Ovary (tissue), 3 donors: ENCODE results near the gene AKAP4.

Source experiments
- EP300 ChIP-seq: sonication (generic); formaldehyde crosslinking; IDR thresholded peaks from one replicate; pipeline ENCODE4 v1.6.1; 2017; ENCODE audit warnings: antibody characterized with exemption
- POLR2A ChIP-seq: fragments of 450-650 bp; IDR thresholded peaks from one replicate; pipeline ENCODE4 v1.6.1; 2017; ENCODE audit warnings: antibody characterized with exemption, mild to moderate bottlenecking, moderate library complexity
- TF ChIP-seq, protein P1 (sequence below), 3 donors: fragments of 450-650 bp in 2 of 3; fragments of 200-600 bp in 1 of 3; IDR thresholded peaks; one replicate each; pipeline versions ENCODE4 v1.5.1 to v1.8.0; 2016 to 2022; ENCODE audit warnings: antibody characterized with exemption in 3 of 3, mild to moderate bottlenecking in 1 of 3
- donor health status: DM: no; HTN: no; CAD: no.

DNA sequence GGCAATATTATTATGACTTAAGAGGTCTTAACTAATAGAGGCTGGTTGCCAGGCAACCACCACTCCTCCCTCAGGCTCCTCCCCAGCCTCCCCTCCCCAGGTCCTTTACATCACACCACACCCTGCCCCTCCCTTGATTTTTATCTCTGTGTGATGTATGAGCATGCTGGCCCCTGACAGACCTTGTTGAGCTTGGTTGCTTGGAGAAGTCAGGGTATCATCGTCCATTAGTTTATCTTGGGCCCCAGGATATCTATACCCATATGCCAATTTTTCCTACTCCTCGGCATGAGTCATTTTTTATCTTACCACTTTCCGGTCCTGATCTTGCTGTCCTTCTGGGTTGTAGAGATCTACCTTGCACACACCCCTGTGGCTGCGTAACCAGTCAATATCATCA, 2.5 kb downstream of the AKAP4 start:
- TF ChIP-seq, protein P1, sequence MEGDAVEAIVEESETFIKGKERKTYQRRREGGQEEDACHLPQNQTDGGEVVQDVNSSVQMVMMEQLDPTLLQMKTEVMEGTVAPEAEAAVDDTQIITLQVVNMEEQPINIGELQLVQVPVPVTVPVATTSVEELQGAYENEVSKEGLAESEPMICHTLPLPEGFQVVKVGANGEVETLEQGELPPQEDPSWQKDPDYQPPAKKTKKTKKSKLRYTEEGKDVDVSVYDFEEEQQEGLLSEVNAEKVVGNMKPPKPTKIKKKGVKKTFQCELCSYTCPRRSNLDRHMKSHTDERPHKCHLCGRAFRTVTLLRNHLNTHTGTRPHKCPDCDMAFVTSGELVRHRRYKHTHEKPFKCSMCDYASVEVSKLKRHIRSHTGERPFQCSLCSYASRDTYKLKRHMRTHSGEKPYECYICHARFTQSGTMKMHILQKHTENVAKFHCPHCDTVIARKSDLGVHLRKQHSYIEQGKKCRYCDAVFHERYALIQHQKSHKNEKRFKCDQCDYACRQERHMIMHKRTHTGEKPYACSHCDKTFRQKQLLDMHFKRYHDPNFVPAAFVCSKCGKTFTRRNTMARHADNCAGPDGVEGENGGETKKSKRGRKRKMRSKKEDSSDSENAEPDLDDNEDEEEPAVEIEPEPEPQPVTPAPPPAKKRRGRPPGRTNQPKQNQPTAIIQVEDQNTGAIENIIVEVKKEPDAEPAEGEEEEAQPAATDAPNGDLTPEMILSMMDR (IDR thresholded peaks at IDR 0.05), result no peak
- TF ChIP-seq POLR2A, result no peak
- no peak for TF ChIP-seq EP300
